ENCODE data around the gene KCNC1.

- TF ChIP-seq BHLHE40 (IDR thresholded peaks at IDR 0.05; ENCODE audit: low read depth, low read length): no peak
- TF ChIP-seq CTCF (conservative IDR thresholded peaks at IDR 0.05; ENCODE audit: low read depth, low read length): no peak
- TF ChIP-seq CEBPB (IDR thresholded peaks at IDR 0.05; ENCODE audit: low read depth, low read length): no peak
- TF ChIP-seq CHD1 (IDR thresholded peaks at IDR 0.05; ENCODE audit: low read depth, low read length): no peak
- no peak for TF ChIP-seq NFE2L2 (IDR thresholded peaks at IDR 0.05; ENCODE audit: low read depth, low read length)
- no peak for TF ChIP-seq POLR2A (IDR thresholded peaks at IDR 0.05; ENCODE audit: low read depth, low read length)
These were observed 63.7 kb downstream of the KCNC1 start for GRCh38 chr11:17798253-17798652.
